Measurements from ENCODE around the gene ASAP2. TPM values are rescaled to one million over a fixed set of nuclear protein-coding genes. Genes with fewer than 3 reads are reported as not detected.

The ASAP2 gene
- total and polyA plus RNA-seq, 9 of the 15 experiments (the other 6 are each of a cell fraction or from before 2014, with no cell fraction given), result 0.06 to 4.3 (median 3.1) TPM

DNA sequence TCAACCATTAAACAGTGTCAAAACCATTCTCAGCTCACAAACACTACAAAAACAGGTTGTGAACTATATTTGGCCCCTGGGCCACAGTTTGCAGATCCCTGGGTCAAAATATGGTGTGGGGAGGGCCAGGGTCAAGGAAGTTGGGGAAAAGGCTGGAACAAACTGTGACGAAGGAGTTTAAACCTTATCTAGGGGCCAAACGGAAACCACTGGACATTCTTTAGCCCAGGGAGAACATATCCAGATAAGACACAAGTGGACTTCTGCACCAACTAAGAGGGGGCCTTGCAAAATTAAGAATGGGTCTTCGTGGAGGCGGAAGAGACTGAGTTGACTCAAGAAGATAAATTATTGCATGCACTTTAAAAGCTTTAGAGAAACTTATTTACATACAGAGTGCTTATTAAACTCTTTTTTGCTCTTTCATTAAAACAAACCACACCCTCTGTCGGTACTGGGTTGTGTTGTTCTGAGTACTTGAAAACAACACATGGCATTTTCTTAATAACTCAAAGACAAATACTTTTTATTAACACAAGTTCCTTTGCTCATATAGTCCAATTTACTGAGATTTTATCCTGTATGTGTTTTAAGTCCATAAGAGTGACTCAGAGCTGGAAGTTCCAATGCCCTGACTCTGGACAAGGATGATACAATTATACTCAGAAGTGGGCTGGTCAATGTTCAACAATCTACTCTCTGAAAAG lies 5.3 kb upstream of the ASAP2 start (continued):
- TF ChIP-seq U2AF2 (optimal IDR thresholded peaks at IDR 0.05; ENCODE audit: low read depth, low read length) (no peak), BACH1 (tag; IDR thresholded peaks at IDR 0.05) (peak; percentile 61; the same call in 1 of the 2 replicates), SIRT6 (IDR thresholded peaks at IDR 0.05; ENCODE audit: low read depth, low read length) (no peak), ZNF551 (CRISPR knock-in tag; IDR thresholded peaks at IDR 0.05) (no peak), ZBTB8A (IDR thresholded peaks at IDR 0.05; ENCODE audit: partially characterized antibody) (no peak), BMI1 (IDR thresholded peaks at IDR 0.05; ENCODE audit: low read length) (no peak), ARID2 (IDR thresholded peaks at IDR 0.05) (no peak), ZNF24 (IDR thresholded peaks at IDR 0.05) (no peak), U2AF1 (optimal IDR thresholded peaks at IDR 0.05; ENCODE audit: low read depth, low read length) (no peak), FIP1L1 (IDR thresholded peaks at IDR 0.05; ENCODE audit: low read depth, low read length, poor library complexity, severe bottlenecking) (no peak), ZNF717 (CRISPR knock-in tag; IDR thresholded peaks at IDR 0.05) (no peak), EP400 (IDR thresholded peaks at IDR 0.05) (peak; percentile 30; the same call in 1 of the 2 replicates), CBX5 (IDR thresholded peaks at IDR 0.05; ENCODE audit: borderline replicate concordance, low read depth) (no peak), FOXJ3 (CRISPR knock-in tag; IDR thresholded peaks at IDR 0.05) (no peak), ZFP91 (CRISPR knock-in tag; IDR thresholded peaks at IDR 0.05) (no peak), CBX3 (IDR thresholded peaks at IDR 0.05; ENCODE audit: borderline replicate concordance in 1 of 2, low read length in 2 of 2) (0 out of 3 replicates have a peak, but pooled peaks of 1 of the 2 experiments have one; percentile 12), ZZZ3 (IDR thresholded peaks at IDR 0.05) (no peak), MXI1 (IDR thresholded peaks at IDR 0.05; ENCODE audit: low read depth, low read length) (no peak), ZNF57 (CRISPR knock-in tag; IDR thresholded peaks at IDR 0.05) (no peak), GTF2F1 (IDR thresholded peaks at IDR 0.05; ENCODE audit: low read depth, low read length) (no peak), TEAD1 (CRISPR knock-in tag; IDR thresholded peaks at IDR 0.05) (peak in 1 of 2 experiments; percentile 81; a peak in 2 of 4 replicates), NCOA1 (IDR thresholded peaks at IDR 0.05; ENCODE audit: low read depth) (no peak; the same call in 1 of the 2 replicates), ZNF561 (CRISPR knock-in tag; conservative IDR thresholded peaks at IDR 0.05) (no peak), IRF2 (CRISPR knock-in tag; IDR thresholded peaks at IDR 0.05) (no peak), POLR2A (conservative IDR thresholded peaks at IDR 0.05) (no peak), EGR1 (conservative IDR thresholded peaks at IDR 0.05) (no peak)
- TF ChIP-seq, protein P1, sequence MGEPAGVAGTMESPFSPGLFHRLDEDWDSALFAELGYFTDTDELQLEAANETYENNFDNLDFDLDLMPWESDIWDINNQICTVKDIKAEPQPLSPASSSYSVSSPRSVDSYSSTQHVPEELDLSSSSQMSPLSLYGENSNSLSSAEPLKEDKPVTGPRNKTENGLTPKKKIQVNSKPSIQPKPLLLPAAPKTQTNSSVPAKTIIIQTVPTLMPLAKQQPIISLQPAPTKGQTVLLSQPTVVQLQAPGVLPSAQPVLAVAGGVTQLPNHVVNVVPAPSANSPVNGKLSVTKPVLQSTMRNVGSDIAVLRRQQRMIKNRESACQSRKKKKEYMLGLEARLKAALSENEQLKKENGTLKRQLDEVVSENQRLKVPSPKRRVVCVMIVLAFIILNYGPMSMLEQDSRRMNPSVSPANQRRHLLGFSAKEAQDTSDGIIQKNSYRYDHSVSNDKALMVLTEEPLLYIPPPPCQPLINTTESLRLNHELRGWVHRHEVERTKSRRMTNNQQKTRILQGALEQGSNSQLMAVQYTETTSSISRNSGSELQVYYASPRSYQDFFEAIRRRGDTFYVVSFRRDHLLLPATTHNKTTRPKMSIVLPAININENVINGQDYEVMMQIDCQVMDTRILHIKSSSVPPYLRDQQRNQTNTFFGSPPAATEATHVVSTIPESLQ (CRISPR knock-in tag; IDR thresholded peaks at IDR 0.05), result no peak
- TF ChIP-seq, protein P2, sequence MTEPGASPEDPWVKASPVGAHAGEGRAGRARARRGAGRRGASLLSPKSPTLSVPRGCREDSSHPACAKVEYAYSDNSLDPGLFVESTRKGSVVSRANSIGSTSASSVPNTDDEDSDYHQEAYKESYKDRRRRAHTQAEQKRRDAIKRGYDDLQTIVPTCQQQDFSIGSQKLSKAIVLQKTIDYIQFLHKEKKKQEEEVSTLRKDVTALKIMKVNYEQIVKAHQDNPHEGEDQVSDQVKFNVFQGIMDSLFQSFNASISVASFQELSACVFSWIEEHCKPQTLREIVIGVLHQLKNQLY (CRISPR knock-in tag; conservative IDR thresholded peaks at IDR 0.05), result no peak
